ENCODE data around the gene KIF26A.

KIF26A gene

GRCh38 chr14:104212206-104213095 lies 74.1 kb downstream of the KIF26A start:
- DNase-seq, result no peak

DNA sequence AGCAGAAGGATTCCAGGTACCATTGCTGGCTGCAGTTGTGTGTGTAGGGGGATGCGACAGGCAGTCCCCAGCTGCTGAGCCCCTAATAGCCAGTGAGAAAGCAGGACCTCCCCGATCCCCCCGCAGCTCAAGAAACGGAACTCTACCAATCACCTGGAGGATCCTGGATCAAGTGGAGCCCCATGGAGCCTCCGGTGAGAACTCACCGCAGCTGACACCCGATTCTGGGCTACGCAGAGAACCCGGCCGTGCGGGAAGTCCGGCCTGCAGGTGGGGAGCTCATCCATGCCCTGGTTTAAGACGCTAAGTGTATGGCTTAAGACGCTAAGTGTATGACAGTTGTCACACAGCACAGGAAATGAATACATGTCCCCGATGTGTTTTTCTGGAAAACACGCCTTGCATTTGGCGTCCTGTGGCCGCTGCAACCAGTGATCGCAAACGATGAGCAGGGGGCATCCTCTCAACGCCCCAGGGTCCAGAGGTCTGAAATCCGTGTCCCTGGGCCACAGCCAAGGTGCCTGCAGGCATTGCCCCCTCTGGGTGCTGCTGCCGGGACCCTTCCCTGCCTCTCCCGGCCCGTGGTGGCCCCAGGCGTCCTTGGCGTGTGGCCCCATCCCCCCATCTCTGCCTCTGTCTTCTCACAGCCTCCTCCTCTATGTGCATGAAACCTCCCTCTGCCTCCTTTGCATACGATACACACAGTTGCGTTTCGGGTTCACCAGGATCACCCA lies 75.1 kb downstream of the KIF26A start:
- DNase-seq, result no peak

GRCh38 chr14:104214431-104215218 lies 76.2 kb downstream of the KIF26A start:
- no peak for DNase-seq

GRCh38 chr14:104215706-104216334 lies 77.4 kb downstream of the KIF26A start:
- DNase-seq, result no peak

GRCh38 chr14:104216457-104216856 lies 78.1 kb downstream of the KIF26A start:
- no peak for DNase-seq

- no peak for DNase-seq
Measured at GRCh38 chr14:104217486-104218360, 79.3 kb downstream of the KIF26A start.

DNA sequence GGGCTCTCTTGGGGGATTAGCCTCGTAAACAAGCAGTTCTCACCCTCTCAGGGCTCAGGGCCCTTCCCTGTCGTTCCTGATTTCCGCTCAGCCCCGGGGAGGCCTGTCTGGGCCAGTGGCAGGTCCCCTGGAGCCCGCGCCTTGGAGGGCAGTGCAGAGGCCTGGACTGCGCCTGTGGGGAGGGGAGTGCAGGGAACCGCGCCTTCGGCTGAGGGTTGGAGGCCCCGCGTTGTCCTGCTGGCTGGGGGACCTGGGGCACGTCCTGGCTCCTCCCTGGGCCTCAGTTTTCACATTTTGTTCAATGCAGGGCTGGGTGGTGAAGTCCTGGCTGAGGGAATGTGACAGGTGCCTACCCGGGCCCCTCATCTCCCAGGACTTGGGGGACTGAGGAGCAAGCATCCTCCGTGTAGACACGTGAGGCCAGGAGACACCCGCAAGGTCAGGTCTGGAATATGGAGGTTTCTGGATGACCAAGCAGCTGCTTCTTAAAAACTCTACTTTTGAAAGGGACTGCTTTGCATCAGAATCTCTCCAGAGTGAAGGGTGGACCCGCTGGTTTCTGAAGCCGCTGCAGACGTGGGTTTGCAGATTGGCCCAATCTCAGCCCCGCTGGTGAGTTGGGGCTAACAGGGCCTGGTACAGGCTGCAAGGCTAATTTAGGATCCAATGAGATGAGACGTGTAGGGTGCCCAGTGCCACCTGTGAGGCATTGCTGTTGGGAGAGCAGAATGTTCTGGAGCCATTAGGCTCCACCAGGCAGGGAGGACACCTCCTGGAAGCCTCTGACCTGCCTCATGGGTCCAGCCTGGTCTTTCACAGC lies 80.2 kb downstream of the KIF26A start:
- DNase-seq, result no peak

- no peak for DNase-seq
Measured at GRCh38 chr14:104219731-104220214, 81.4 kb downstream of the KIF26A start.

GRCh38 chr14:104220215-104221070 lies 82.1 kb downstream of the KIF26A start:
- DNase-seq, result no peak

DNA sequence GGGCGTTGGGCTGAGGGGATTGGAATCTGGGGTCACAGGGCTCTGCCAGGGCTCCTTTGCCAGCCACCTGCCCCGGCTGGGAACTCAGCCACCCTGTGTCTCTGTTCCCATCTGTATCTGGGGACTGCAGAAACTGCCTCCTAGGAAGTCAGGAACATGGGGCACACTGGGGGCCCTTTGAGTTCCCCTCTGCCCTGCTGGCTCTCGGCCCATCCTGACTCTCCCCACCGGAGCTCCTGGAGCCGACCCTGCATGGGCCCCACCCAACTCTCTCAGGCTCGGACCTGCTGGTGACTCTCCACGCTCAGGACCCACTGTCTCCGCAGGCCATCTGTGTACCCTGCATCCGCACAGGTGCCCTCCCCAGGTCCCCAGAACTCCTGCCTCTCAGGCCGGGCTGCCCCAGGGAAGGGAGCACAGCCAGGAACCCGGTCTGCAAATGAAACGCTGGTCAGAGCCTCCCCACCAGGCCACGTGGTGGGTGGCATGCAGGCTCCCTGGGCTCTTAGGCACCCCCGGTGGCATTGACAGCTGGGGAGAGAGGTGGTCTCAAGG lies 82.8 kb downstream of the KIF26A start:
- DNase-seq, result no peak

DNA sequence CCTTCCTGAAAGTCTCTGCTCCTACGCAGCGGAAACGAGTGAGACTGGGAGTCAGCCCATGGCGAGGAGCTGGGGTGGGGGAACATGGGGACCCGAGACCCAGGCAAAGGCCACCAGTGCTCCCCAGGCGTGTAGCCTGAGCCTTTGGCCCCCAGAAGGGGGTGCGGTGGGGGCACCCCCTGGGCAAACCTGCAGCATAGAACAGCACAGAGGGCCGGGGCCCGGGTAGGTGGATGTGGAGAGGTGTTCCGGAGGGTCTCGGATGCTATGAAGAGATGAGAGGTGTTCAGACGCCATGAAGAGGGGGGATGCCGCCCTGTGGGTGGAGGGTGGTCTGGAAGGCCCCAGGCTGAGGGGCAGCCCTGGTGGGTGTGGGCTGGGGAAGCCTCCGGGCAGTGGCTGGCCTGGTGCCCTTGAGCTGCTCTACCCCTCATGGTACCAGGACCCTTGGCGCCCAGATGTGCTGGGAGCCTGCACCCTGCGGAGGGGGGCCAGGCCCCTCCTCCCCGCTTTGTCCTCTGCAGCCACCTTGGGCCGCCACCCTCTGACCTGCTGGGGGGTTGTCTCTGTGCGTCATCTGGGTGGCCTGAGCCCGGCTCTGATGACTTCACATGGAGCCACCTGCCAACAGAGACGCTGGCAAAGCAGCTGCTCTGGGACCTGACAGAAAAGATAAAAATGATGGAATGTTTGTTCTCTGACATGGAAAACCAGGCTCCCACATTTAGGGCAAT lies 83.4 kb downstream of the KIF26A start:
- DNase-seq, result no peak

DNA sequence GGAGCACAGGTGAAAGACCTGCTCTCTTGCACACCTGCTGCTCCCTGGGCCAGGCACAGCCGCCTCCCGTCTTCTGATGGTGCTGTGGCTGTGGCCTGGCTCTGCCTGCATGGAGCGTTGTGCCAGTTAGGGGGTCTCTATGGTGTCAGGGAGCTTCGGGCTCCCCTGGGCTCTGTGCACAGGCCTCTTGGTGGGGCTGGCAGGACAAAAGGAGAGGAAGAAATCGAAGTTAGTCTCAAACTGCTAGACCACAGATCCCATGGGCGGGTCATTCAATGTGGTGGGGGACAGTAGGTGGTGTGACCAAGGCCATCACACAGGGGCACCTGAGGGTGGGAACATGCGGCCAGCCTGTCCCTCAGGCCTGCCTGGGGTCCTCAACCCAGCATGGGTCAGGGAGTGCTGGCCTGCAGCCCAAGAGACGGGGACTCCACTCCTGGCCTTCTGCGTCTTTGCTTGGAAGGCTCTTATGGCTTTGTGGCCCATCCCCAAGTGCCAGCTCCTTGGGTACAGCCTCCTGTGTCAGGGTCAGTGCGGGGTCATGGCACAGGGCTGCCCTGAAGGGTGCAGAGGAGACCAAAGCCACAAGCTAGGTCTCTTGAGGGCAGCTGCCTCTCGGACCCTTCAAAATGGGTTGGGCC lies 84.1 kb downstream of the KIF26A start:
- DNase-seq, result no peak

DNA sequence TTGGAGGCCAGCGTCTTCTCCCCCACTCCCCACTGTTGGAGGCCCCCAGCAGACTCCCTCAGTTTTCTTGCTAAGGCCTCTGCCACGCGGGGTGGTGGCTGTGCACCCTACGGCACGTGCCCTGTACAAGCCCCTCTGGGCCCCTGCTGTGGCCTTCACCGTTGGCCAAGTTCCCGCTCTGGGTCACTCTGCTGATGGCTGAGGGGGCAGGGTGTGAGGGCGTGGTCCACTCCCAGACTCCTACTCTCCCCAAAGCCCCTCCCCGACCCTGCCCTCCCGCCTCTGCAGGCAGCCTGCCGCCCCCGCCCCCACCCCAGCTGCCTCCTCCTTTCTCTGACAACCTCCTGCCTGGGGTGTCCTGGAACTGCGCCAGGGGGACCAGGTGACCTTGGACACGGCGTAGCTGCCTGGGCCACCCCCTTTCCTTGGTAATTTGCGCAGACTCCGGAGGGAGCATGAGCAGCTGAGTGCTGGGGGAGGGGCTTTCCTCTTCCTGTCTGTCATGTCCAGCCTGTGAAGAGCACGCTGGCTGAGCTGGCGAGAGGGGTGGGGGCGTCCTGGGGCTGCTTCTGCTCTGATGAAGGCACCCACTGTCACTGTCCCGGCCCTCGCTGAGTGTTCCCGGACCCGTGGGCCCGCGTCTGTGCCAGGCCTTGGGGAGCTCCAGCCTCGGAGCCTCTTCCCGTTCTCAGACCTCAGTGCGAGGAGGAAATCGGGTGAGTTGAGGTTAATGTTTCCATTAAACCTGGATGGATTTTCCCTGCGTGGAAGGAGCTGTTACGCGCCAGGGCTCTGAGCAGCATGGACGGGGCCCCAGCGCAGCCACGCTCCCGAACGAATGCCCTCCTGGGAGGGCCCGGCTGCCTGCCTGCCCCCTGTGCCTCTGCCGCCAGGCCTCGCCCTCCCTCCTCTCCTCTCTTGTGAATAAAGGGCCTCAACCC lies 85.0 kb downstream of the KIF26A start:
- no peak for DNase-seq

DNA sequence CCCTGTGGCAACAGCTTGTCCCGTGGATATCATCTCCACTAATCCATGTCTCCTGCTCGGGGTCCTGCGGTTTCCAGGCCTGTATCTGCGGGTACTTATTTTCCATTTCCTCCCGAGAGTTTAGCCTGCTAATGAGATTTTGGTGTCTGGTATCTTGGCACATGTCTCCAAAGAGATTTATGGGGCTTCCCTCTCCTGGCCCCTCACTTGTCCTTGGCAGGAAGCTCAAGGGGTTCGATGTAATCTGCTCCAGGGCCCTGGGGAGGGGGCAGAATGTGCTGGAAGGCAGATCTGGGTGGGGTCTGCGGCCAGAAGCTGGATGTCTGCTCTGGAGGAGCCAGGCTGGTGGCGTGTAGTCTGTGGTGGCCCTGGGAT lies 85.7 kb downstream of the KIF26A start:
- DNase-seq, result no peak

DNA sequence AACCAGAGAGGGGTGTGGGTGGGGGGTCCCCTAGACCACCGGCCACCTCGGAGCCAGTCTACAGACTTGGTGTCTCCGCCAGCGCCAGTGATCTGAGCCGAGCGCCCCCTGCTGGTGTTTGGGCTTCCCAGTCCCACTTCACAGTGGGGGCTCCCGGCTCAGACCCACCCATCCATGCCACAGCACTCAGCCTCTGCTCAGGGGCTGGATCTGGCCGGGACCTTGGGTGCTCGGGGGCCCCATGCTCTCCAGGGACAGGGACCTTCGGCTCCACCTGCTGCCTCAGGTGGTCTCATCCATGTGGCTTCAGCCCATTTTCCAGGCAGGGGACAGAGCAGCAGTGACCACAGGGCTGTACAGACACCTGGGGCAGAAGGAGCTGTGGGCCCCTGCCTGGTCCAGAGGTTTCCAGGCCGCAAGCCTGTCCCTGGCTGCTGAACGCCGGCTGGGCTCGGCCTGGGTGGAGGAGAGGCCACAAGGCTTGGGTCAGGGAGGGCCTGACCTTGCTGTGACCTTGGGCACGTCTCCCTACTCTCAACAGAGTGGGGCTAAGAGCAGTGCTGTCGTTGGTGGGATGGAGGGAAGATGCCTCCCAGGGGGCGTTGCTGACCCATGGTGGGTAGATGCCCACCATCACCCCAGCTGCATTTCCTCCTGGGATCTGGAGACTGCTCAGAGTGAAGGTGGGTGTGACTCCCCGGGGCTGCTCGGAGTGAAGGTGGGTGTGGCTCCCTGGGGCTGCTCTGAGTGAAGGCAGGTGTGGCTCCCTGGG lies 86.3 kb downstream of the KIF26A start:
- DNase-seq, result peak; percentile 19
